ENCODE measurements around the gene HMGXB3.

DNA sequence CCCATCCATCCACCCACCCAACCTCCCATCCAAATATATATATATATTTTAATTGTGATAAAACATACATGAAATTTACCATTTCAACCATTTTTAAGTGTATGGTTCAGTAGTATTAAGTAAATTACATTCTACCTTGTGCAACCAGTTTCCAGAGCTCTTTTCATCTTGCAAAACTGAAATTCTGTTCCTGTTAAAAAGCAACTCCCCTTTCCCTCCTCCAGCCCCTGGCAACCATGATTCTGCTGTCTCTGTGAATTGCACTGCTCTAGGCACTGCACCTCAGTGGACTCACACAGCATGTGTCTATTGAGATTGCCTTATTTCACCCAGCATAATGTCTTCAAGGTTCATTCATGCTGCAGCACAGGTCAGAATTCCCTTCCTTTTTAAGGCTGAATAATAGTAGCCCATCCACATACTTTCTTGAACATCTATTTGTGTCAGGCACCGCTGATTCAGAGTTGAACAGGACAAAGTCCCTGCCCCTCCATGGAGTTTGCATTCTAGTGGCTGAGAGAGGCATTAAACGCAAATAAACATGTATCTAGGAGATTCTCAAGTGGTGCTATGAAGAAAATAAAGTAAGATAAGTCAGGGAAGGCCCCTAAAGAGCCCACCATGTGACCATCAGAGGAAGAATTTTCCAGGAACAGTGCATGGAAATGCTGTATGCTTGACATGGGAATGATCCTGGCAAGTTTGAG lies 61.8 kb downstream of the HMGXB3 start:
- TF ChIP-seq, protein P1, sequence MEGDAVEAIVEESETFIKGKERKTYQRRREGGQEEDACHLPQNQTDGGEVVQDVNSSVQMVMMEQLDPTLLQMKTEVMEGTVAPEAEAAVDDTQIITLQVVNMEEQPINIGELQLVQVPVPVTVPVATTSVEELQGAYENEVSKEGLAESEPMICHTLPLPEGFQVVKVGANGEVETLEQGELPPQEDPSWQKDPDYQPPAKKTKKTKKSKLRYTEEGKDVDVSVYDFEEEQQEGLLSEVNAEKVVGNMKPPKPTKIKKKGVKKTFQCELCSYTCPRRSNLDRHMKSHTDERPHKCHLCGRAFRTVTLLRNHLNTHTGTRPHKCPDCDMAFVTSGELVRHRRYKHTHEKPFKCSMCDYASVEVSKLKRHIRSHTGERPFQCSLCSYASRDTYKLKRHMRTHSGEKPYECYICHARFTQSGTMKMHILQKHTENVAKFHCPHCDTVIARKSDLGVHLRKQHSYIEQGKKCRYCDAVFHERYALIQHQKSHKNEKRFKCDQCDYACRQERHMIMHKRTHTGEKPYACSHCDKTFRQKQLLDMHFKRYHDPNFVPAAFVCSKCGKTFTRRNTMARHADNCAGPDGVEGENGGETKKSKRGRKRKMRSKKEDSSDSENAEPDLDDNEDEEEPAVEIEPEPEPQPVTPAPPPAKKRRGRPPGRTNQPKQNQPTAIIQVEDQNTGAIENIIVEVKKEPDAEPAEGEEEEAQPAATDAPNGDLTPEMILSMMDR (IDR thresholded peaks at IDR 0.05): no peak
- no peak for TF ChIP-seq POLR2A (IDR thresholded peaks at IDR 0.05)
- TF ChIP-seq POLR2AphosphoS5 (IDR thresholded peaks at IDR 0.05): no peak
- TF ChIP-seq EP300 (IDR thresholded peaks at IDR 0.05): no peak

Data from sigmoid colon (tissue), 4 donors.